ENCODE results near the gene NOS1AP. TPM values are rescaled to one million over a fixed set of nuclear protein-coding genes. Genes with fewer than 3 reads are reported as not detected.

NOS1AP gene
- total and polyA plus RNA-seq, 2 experiments from 2014 or later = 5.8 to 6.6 TPM

DNA sequence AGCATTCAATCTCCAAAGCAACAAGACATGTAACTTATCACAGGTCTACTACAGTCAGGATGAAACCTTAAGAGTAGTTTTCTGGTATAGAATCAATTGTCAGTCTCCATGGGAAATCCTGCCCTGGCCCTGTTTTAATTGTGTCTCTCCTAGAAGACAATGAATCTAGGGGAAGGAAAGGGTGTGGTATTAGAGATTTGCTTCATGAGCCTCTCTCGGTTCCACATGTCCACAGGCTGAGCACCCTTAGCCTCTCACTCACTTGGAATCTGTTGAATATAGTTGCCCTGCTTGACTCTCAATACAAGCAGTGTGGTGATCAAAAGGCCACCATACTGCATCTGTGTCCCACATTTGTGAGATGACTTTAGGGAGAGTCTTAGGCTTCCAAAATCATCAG is 289.4 kb downstream of the NOS1AP start (continued):
- TF ChIP-seq, protein P1, sequence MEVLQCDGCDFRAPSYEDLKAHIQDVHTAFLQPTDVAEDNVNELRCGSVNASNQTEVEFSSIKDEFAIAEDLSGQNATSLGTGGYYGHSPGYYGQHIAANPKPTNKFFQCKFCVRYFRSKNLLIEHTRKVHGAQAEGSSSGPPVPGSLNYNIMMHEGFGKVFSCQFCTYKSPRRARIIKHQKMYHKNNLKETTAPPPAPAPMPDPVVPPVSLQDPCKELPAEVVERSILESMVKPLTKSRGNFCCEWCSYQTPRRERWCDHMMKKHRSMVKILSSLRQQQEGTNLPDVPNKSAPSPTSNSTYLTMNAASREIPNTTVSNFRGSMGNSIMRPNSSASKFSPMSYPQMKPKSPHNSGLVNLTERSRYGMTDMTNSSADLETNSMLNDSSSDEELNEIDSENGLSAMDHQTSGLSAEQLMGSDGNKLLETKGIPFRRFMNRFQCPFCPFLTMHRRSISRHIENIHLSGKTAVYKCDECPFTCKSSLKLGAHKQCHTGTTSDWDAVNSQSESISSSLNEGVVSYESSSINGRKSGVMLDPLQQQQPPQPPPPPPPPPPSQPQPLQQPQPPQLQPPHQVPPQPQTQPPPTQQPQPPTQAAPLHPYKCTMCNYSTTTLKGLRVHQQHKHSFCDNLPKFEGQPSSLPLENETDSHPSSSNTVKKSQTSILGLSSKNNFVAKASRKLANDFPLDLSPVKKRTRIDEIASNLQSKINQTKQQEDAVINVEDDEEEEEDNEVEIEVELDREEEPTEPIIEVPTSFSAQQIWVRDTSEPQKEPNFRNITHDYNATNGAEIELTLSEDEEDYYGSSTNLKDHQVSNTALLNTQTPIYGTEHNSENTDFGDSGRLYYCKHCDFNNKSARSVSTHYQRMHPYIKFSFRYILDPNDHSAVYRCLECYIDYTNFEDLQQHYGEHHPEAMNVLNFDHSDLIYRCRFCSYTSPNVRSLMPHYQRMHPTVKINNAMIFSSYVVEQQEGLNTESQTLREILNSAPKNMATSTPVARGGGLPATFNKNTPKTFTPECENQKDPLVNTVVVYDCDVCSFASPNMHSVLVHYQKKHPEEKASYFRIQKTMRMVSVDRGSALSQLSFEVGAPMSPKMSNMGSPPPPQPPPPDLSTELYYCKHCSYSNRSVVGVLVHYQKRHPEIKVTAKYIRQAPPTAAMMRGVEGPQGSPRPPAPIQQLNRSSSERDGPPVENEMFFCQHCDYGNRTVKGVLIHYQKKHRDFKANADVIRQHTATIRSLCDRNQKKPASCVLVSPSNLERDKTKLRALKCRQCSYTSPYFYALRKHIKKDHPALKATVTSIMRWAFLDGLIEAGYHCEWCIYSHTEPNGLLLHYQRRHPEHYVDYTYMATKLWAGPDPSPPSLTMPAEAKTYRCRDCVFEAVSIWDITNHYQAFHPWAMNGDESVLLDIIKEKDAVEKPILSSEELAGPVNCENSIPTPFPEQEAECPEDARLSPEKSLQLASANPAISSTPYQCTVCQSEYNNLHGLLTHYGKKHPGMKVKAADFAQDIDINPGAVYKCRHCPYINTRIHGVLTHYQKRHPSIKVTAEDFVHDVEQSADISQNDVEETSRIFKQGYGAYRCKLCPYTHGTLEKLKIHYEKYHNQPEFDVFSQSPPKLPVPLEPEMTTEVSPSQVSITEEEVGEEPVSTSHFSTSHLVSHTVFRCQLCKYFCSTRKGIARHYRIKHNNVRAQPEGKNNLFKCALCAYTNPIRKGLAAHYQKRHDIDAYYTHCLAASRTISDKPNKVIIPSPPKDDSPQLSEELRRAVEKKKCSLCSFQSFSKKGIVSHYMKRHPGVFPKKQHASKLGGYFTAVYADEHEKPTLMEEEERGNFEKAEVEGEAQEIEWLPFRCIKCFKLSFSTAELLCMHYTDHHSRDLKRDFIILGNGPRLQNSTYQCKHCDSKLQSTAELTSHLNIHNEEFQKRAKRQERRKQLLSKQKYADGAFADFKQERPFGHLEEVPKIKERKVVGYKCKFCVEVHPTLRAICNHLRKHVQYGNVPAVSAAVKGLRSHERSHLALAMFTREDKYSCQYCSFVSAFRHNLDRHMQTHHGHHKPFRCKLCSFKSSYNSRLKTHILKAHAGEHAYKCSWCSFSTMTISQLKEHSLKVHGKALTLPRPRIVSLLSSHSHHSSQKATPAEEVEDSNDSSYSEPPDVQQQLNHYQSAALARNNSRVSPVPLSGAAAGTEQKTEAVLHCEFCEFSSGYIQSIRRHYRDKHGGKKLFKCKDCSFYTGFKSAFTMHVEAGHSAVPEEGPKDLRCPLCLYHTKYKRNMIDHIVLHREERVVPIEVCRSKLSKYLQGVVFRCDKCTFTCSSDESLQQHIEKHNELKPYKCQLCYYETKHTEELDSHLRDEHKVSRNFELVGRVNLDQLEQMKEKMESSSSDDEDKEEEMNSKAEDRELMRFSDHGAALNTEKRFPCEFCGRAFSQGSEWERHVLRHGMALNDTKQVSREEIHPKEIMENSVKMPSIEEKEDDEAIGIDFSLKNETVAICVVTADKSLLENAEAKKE (CRISPR knock-in tag; IDR thresholded peaks at IDR 0.05) = no peak
- no peak for TF ChIP-seq EZH2phosphoT487 (IDR thresholded peaks at IDR 0.05; ENCODE audit: unreplicated experiment)
- TF ChIP-seq CREB1 (CRISPR knock-in tag; IDR thresholded peaks at IDR 0.05; ENCODE audit: low read depth) = no peak
- no peak for TF ChIP-seq STAT1 (IDR thresholded peaks at IDR 0.05; ENCODE audit: unreplicated experiment)
- TF ChIP-seq ZNF331 (CRISPR knock-in tag; IDR thresholded peaks at IDR 0.05; ENCODE audit: low read depth) = no peak
- no peak for TF ChIP-seq JUNB (IDR thresholded peaks at IDR 0.05; ENCODE audit: unreplicated experiment)
- no peak for TF ChIP-seq CTCF (conservative IDR thresholded peaks at IDR 0.05; ENCODE audit: low read depth in 2 of 2)
- no peak for TF ChIP-seq POLR2AphosphoS5 (IDR thresholded peaks at IDR 0.05; ENCODE audit: low read depth)
- TF ChIP-seq, protein P2, sequence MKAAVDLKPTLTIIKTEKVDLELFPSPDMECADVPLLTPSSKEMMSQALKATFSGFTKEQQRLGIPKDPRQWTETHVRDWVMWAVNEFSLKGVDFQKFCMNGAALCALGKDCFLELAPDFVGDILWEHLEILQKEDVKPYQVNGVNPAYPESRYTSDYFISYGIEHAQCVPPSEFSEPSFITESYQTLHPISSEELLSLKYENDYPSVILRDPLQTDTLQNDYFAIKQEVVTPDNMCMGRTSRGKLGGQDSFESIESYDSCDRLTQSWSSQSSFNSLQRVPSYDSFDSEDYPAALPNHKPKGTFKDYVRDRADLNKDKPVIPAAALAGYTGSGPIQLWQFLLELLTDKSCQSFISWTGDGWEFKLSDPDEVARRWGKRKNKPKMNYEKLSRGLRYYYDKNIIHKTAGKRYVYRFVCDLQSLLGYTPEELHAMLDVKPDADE (IDR thresholded peaks at IDR 0.05) = no peak
- no peak for TF ChIP-seq ZNF114 (CRISPR knock-in tag; IDR thresholded peaks at IDR 0.05)
- no peak for TF ChIP-seq EZH2 (IDR thresholded peaks at IDR 0.05; ENCODE audit: low read depth, unreplicated experiment)
- TF ChIP-seq, protein P3, sequence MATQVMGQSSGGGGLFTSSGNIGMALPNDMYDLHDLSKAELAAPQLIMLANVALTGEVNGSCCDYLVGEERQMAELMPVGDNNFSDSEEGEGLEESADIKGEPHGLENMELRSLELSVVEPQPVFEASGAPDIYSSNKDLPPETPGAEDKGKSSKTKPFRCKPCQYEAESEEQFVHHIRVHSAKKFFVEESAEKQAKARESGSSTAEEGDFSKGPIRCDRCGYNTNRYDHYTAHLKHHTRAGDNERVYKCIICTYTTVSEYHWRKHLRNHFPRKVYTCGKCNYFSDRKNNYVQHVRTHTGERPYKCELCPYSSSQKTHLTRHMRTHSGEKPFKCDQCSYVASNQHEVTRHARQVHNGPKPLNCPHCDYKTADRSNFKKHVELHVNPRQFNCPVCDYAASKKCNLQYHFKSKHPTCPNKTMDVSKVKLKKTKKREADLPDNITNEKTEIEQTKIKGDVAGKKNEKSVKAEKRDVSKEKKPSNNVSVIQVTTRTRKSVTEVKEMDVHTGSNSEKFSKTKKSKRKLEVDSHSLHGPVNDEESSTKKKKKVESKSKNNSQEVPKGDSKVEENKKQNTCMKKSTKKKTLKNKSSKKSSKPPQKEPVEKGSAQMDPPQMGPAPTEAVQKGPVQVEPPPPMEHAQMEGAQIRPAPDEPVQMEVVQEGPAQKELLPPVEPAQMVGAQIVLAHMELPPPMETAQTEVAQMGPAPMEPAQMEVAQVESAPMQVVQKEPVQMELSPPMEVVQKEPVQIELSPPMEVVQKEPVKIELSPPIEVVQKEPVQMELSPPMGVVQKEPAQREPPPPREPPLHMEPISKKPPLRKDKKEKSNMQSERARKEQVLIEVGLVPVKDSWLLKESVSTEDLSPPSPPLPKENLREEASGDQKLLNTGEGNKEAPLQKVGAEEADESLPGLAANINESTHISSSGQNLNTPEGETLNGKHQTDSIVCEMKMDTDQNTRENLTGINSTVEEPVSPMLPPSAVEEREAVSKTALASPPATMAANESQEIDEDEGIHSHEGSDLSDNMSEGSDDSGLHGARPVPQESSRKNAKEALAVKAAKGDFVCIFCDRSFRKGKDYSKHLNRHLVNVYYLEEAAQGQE (IDR thresholded peaks at IDR 0.05; ENCODE audit: unreplicated experiment) = no peak
